ENCODE measurements around the gene PRKN. TPM values are rescaled to one million over a fixed set of nuclear protein-coding genes. Genes with fewer than 3 reads are reported as not detected.
"Not testable (repeated sequence)": the region's sequence is repeated elsewhere in the genome, so short reads cannot be mapped to it uniquely, and the experiment has no call there.

PRKN gene
- total RNA-seq, 1 donor from 2014 or later, result 0.79 TPM

DNA sequence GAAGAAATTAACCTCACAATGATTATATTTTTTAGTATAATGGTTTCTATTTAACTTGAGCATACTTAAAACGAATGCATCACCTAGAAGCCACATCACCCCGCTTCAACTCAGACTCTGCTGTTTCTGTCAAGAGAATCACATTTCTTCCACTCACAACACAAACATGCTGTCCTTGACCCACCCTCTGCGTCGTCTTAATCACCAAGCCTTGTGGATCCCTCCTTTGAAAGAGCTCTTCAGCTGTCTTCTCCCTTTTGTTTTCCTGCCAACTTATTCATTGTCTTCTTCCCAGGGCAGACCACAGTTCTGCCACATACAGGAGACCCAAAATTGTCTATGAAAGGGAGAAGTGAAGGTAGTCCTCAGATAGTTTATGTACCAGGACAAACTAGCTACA lies 858.1 kb downstream of the PRKN start:
- DNase-seq (ENCODE audit: low read depth), result no peak

DNA sequence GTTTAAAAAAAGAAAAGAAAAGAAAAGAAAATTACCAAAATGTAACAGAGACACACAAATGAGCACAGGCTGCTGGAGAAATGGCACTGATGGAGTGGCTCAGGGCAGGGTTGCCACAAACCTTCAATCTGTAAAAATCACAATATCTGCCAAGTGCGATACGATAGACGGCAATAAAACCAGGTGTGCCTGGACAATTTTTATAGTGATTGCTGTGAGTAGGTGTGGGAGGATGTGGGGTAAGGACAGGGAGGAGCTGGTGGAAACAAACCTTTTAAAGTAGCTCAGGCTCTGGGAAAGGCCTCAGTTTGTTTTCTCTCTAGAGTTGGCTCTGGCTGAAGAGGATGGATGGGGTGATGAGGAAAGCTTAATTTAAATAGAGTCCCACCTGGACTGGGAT lies 861.0 kb downstream of the PRKN start:
- no peaks in the 10 kb centered on the region for H3K27me3 ChIP-seq (ENCODE audit: control insufficient read depth, insufficient read depth, low read length)
- no peaks in the 10 kb centered on the region for H3K36me3 ChIP-seq (ENCODE audit: control insufficient read depth, insufficient read depth, low read length)
- DNase-seq (ENCODE audit: low read depth), result no peak
- TF ChIP-seq, protein P1, sequence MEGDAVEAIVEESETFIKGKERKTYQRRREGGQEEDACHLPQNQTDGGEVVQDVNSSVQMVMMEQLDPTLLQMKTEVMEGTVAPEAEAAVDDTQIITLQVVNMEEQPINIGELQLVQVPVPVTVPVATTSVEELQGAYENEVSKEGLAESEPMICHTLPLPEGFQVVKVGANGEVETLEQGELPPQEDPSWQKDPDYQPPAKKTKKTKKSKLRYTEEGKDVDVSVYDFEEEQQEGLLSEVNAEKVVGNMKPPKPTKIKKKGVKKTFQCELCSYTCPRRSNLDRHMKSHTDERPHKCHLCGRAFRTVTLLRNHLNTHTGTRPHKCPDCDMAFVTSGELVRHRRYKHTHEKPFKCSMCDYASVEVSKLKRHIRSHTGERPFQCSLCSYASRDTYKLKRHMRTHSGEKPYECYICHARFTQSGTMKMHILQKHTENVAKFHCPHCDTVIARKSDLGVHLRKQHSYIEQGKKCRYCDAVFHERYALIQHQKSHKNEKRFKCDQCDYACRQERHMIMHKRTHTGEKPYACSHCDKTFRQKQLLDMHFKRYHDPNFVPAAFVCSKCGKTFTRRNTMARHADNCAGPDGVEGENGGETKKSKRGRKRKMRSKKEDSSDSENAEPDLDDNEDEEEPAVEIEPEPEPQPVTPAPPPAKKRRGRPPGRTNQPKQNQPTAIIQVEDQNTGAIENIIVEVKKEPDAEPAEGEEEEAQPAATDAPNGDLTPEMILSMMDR (IDR thresholded peaks at IDR 0.05; ENCODE audit: insufficient read depth, low read length, severe bottlenecking), result no peak
- no peak for FAIRE-seq
- H3K4me3 ChIP-seq (ENCODE audit: low read depth, low read length), result no peak overlapping the region

More for the DNA sequence above, 858.1 kb downstream of the PRKN start:
- no peaks in the 10 kb centered on the region for H3K36me3 ChIP-seq (ENCODE audit: control insufficient read depth, insufficient read depth, low read length)
- no peak for FAIRE-seq
- TF ChIP-seq, protein P1 (IDR thresholded peaks at IDR 0.05; ENCODE audit: insufficient read depth, low read length, severe bottlenecking), result no peak
- no peaks in the 10 kb centered on the region for H3K27me3 ChIP-seq (ENCODE audit: control insufficient read depth, insufficient read depth, low read length)
- H3K4me3 ChIP-seq (ENCODE audit: low read depth, low read length), result no peak overlapping the region

DNA sequence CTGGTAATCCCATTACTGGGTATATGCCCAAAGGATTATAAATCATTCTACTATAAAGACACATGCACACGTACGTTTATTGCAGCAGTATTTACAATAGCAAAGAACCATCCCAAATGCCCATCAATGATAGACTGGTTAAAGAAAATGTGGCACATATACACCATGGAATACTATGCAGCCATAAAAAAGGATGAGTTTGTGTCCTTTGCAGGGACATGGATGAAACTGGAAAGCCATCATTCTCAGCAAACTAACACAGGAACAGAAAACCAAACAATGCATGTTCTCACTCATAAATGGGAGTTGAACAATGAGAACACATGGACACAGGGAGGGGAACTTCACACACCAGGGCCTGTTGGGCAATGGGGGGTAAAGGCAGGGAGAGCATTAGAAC lies 866.5 kb downstream of the PRKN start:
- H3K27me3 ChIP-seq (ENCODE audit: control insufficient read depth, insufficient read depth, low read length); FAIRE-seq; DNase-seq (ENCODE audit: low read depth); H3K4me3 ChIP-seq (ENCODE audit: low read depth, low read length); H3K36me3 ChIP-seq (ENCODE audit: control insufficient read depth, insufficient read depth, low read length): not testable (repeated sequence)

DNA sequence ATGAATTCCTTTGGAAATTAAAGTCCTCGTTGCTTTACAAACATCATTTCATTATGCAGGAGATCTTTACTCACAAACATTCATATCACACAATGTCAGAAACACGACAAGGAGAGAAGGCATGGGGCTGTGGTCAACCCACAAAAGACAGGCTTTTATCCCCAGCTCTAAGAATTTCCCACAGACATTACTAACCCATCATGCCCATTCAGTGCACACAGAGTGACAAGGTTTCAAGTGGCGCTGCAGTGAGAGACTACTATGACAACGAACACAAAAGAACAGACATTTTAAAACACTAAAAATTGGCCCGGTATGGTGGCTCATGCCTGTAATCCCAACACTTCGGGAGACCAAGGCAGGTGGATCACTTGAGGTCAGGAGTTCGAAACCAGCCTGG lies 873.9 kb downstream of the PRKN start:
- Histone ChIP-seq H3K36me3 (ENCODE audit: control insufficient read depth, insufficient read depth, low read length) (no peaks in the 10 kb centered on the region), H3K27me3 (ENCODE audit: control insufficient read depth, insufficient read depth, low read length) (no peaks in the 10 kb centered on the region), H3K4me3 (ENCODE audit: low read depth, low read length) (no peak overlapping the region)
- FAIRE-seq (no peak), DNase-seq (ENCODE audit: low read depth) (no peak)
- TF ChIP-seq, protein P1 (IDR thresholded peaks at IDR 0.05; ENCODE audit: insufficient read depth, low read length, severe bottlenecking), result no peak

DNA sequence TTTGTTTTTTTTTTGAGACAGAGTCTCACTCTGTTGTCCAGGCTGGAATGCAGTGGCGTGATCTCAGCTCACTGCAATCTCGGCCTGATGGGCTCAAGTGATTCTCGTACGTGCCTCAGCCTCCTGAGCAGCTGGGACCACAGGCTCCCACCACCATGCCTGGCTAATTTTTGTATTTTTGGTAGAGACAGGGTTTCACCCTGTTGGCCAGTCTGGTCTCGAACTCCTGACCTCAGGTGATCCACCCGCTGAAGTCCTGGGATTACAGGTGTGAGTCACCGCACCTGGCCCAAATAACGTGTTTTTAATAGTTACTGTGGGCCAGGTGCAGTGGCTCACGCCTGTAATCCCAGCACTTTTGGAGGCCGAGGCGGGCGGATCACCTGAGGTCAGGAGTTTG lies 876.1 kb downstream of the PRKN start:
- FAIRE-seq; DNase-seq (ENCODE audit: low read depth); H3K4me3 ChIP-seq (ENCODE audit: low read depth, low read length); H3K36me3 ChIP-seq (ENCODE audit: control insufficient read depth, insufficient read depth, low read length); H3K27me3 ChIP-seq (ENCODE audit: control insufficient read depth, insufficient read depth, low read length): not testable (repeated sequence)

DNA sequence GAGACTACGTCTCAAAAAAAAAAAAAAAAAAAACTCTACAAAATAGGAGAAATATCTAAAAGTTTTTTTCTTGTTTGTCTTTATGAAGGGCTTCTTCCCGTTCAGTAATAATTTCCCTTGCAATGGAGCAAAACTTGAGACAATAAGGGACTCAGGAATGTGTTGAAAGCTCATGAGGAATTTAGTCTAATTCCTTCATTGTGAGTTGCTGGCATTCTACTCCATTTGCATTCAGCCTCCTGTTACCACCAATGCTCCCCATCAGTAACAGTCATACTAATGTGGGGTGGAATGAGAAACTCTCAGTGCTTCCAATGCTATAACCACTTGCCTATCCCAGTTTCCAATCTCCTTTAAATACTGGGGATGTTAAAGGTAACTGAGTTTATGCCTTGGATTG lies 877.0 kb downstream of the PRKN start:
- no peak for FAIRE-seq
- TF ChIP-seq, protein P1 (IDR thresholded peaks at IDR 0.05; ENCODE audit: insufficient read depth, low read length, severe bottlenecking), result no peak
- H3K36me3 ChIP-seq (ENCODE audit: control insufficient read depth, insufficient read depth, low read length), result no peaks in the 10 kb centered on the region
- no peak overlapping the region for H3K4me3 ChIP-seq (ENCODE audit: low read depth, low read length)
- no peak for DNase-seq (ENCODE audit: low read depth)
- H3K27me3 ChIP-seq (ENCODE audit: control insufficient read depth, insufficient read depth, low read length), result no peaks in the 10 kb centered on the region

DNA sequence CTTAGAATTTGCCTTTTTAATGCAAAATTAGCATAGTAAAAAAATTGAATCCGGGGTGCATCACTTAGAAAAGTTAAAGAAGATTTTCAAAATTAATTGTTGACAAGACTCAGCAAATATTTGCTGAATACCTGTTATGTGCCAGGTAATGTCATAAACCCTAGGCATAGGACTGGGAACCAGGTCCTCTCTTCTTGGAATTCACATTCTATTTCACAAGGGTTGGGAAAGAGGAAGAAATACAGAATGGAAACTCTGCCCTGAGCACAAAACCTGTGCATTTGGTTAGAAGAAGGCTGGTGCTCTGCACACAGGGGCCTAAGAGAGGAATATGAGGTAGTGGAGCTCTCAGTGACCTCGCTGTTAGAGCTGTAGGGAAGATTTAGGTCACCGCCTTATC lies 879.9 kb downstream of the PRKN start:
- H3K36me3 ChIP-seq (ENCODE audit: control insufficient read depth, insufficient read depth, low read length), result no peaks in the 10 kb centered on the region
- DNase-seq (ENCODE audit: low read depth) (no peak), FAIRE-seq (no peak)
- H3K4me3 ChIP-seq (ENCODE audit: low read depth, low read length), result no peak overlapping the region
- no peaks in the 10 kb centered on the region for H3K27me3 ChIP-seq (ENCODE audit: control insufficient read depth, insufficient read depth, low read length)
- TF ChIP-seq, protein P1 (IDR thresholded peaks at IDR 0.05; ENCODE audit: insufficient read depth, low read length, severe bottlenecking), result no peak

Data from bronchial epithelial cell (primary cell).